ENCODE results near the gene SLC9A3.
"Not testable (repeated sequence)": the region's sequence is repeated elsewhere in the genome, so short reads cannot be mapped to it uniquely, and the experiment has no call there.

- not testable (repeated sequence) for TF ChIP-seq CTCF (IDR thresholded peaks at IDR 0.05; ENCODE audit: low read depth, low read length); EZH2phosphoT487 (IDR thresholded peaks at IDR 0.05; ENCODE audit: low read depth)
These were observed 49.9 kb downstream of the SLC9A3 start for GRCh38 chr5:474232-474839.
